ENCODE measurements around the gene PTGDS. TPM values are rescaled to one million over a fixed set of nuclear protein-coding genes. Genes with fewer than 3 reads are reported as not detected.
"Not testable (repeated sequence)": the region's sequence is repeated elsewhere in the genome, so short reads cannot be mapped to it uniquely, and the experiment has no call there.

PTGDS gene
- total RNA-seq, 1 experiment from 2014 or later, result not detected

- no peak for DNase-seq (ENCODE audit: low read depth in 1 of 2, low spot score in 2 of 2)
These were observed 24.7 kb downstream of the PTGDS start for GRCh38 chr9:137001857-137002645.

GRCh38 chr9:137002646-137003041 is 25.3 kb downstream of the PTGDS start:
- peaks cover 18% of the 10 kb centered on the region for H3K4me1 ChIP-seq (replicated peaks)
- DNase-seq (ENCODE audit: low read depth in 1 of 2, low spot score in 2 of 2), result no peak
- no peak overlapping the region for H3K4me3 ChIP-seq
- no peaks in the 10 kb centered on the region for H3K9me3 ChIP-seq (replicated peaks)
- H3K27me3 ChIP-seq (replicated peaks), result no peaks in the 10 kb centered on the region; the same call in 1 of the 2 replicates
- H3K36me3 ChIP-seq, result no peaks in the 10 kb centered on the region
- no peak overlapping the region for H3K27ac ChIP-seq

More at GRCh38 chr9:137001857-137002645, 24.7 kb downstream of the PTGDS start:
- Histone ChIP-seq H3K27me3 (replicated peaks) (no peaks in the 10 kb centered on the region), H3K4me1 (replicated peaks) (peaks cover 13% of the 10 kb centered on the region), H3K9me3 (replicated peaks) (no peaks in the 10 kb centered on the region), H3K4me3 (no peak overlapping the region), H3K36me3 (no peaks in the 10 kb centered on the region), H3K27ac (no peak overlapping the region)

- not testable (repeated sequence) for H3K9me3 ChIP-seq (replicated peaks); DNase-seq (ENCODE audit: low read depth in 1 of 2, low spot score in 2 of 2); H3K36me3 ChIP-seq; H3K4me3 ChIP-seq; H3K27ac ChIP-seq; H3K27me3 ChIP-seq (replicated peaks)
- H3K4me1 ChIP-seq (replicated peaks), result peaks cover 14% of the 10 kb centered on the region
These were observed 27.0 kb downstream of the PTGDS start for GRCh38 chr9:137004285-137004684.

DNA sequence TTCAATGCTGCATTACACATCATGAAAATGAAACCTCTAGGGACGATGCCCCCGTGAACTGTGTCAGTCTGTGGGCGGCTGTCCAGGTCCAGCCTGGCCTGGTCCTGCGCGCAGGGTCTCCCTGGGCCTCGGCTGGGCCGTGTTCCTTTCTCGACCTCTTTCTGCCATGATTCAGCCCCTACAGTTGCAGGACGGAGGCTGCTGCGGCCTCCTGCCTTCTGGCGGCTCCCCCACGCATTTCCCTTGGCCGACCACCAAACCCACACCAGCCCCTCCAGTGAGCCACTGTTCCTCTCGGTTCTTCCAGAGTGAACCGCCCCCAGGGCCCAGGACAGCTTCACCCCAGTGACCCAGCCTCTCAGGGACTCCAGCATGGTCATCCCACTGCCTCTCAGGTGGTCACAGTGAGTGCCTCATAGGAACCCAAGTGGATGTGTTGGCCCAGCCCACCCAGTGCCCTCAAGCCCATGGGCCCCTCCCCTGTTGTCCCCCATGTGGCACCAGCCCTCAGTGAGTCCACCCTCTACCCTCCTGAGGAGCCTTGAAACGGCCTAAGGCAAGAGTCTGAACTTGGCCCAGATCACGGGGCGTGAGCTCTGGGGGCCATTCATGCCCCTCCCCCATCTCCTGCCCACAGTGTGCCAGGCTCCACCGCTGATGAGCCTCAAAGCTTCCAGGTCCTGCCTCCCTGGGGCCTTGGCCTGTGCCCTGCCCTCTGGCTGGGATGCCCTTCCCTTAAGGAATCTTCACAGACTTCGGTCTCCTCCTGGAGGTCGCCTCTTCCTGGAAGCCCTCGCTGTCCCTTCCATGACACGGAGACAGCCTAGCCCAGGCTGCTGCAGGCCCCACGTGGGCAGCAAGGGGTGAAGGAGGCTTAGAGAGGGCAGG is 29.1 kb downstream of the PTGDS start:
- Histone ChIP-seq H3K4me3 (no peak overlapping the region), H3K4me1 (replicated peaks) (peaks cover 8% of the 10 kb centered on the region), H3K9me3 (replicated peaks) (no peaks in the 10 kb centered on the region), H3K36me3 (no peaks in the 10 kb centered on the region), H3K27ac (no peak overlapping the region), H3K27me3 (replicated peaks) (no peaks in the 10 kb centered on the region; the same call in 1 of the 2 replicates)
- no peak for DNase-seq (ENCODE audit: low read depth in 1 of 2, low spot score in 2 of 2)

DNA sequence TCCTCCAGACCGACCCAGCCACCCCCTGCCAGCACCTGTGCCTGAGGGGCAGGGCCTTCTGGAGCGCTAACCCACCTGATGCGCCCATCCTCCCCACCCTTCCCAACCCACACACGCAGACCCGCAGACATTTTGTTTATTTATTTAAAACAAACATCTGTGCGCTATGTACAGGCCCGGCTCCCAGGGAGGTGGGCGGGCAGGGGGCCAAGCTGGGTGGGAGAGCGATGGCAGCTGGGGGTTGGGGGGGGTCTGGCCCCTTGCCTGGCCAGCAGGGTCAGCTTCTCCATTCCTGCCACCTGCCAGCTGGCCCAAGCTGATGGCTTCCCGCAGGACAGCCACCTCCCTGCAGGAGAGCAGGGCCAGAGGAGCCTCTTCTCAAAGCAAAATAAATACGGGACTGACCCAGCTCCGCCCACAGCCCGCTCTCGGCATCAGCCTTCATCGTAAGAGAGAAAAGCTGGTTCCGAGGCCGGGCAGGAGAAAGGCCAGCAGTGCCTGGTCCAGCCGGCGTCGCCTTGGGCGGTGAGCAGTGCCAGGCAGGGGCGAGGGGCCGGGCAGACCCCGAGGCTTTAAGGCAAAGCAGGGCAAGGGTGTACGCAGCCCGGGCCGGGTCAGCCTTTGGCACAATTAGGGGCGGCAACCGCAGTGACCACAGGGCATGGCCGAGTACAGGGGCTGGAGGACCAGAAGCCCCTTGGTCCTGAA is 30.0 kb downstream of the PTGDS start:
- Histone ChIP-seq H3K4me3 (no peak overlapping the region), H3K4me1 (replicated peaks) (peaks cover 8% of the 10 kb centered on the region), H3K36me3 (no peaks in the 10 kb centered on the region), H3K27me3 (replicated peaks) (no peaks in the 10 kb centered on the region; the same call in 1 of the 2 replicates), H3K27ac (no peak overlapping the region), H3K9me3 (replicated peaks) (no peaks in the 10 kb centered on the region)
- DNase-seq (ENCODE audit: low read depth in 1 of 2, low spot score in 2 of 2), result no peak

- peaks cover 8% of the 10 kb centered on the region for H3K4me1 ChIP-seq (replicated peaks)
- DNase-seq (ENCODE audit: low read depth in 1 of 2, low spot score in 2 of 2), result no peak
- H3K27me3 ChIP-seq (replicated peaks), result no peaks in the 10 kb centered on the region; the same call in 1 of the 2 replicates
- no peaks in the 10 kb centered on the region for H3K9me3 ChIP-seq (replicated peaks)
- H3K36me3 ChIP-seq, result no peaks in the 10 kb centered on the region
- no peak overlapping the region for H3K27ac ChIP-seq
- H3K4me3 ChIP-seq, result no peak overlapping the region
These were observed 30.5 kb downstream of the PTGDS start for GRCh38 chr9:137007816-137008270.

GRCh38 chr9:137008312-137008711 is 31.0 kb downstream of the PTGDS start:
- no peak for DNase-seq (ENCODE audit: low read depth in 1 of 2, low spot score in 2 of 2)
- Histone ChIP-seq H3K27ac (no peak overlapping the region), H3K4me1 (replicated peaks) (peaks cover 8% of the 10 kb centered on the region), H3K4me3 (no peak overlapping the region), H3K27me3 (replicated peaks) (no peaks in the 10 kb centered on the region; the same call in 1 of the 2 replicates), H3K36me3 (no peaks in the 10 kb centered on the region), H3K9me3 (replicated peaks) (no peaks in the 10 kb centered on the region)

GRCh38 chr9:137009217-137009616 is 31.9 kb downstream of the PTGDS start:
- no peaks in the 10 kb centered on the region; the same call in 1 of the 2 replicates for H3K27me3 ChIP-seq (replicated peaks)
- H3K4me3 ChIP-seq, result no peak overlapping the region
- no peak overlapping the region for H3K27ac ChIP-seq
- no peaks in the 10 kb centered on the region for H3K9me3 ChIP-seq (replicated peaks)
- DNase-seq (ENCODE audit: low read depth in 1 of 2, low spot score in 2 of 2), result no peak
- H3K36me3 ChIP-seq, result no peaks in the 10 kb centered on the region
- H3K4me1 ChIP-seq (replicated peaks), result peaks cover 8% of the 10 kb centered on the region

DNA sequence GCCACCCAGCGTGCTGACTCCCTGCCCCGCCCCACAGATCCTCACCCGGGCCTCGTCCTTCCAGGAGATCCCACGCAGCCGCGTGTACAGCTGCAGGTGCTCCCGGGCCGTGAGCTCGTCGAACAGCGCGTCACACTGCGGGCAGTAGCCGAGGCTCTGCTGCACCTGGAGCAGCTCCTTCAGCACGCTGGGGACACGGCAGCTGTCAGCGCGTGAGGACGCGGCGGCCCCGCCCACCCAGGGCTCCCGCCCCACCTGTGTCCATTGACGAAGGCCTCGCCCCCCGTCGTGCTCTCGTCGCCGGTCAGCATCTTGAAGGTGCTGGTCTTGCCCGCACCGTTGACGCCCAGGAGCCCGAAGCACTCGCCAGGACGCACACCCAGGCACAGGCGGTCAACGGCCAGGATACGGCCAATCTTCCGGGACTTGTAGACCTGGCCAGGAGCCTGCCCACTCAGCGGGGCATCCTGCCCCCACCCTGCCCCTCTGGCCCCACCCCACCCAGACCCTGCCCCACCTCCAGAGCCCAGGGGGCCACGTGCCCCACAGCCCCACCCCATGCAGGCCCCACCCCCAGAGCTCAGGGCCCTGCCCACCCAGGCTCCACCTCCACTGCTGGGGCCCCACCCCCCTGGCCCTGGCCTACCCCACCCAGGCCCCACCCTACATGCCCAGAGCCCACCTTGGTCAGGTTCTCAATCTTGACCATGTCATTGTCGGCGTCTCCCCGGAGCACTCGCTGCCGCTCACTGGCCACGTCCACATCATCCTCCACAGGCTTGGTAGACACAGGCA is 32.8 kb downstream of the PTGDS start:
- no peak for DNase-seq (ENCODE audit: low read depth in 1 of 2, low spot score in 2 of 2)
- H3K36me3 ChIP-seq, result no peaks in the 10 kb centered on the region
- no peak overlapping the region for H3K27ac ChIP-seq
- no peaks in the 10 kb centered on the region for H3K9me3 ChIP-seq (replicated peaks)
- peaks cover 8% of the 10 kb centered on the region for H3K4me1 ChIP-seq (replicated peaks)
- H3K27me3 ChIP-seq (replicated peaks), result no peaks in the 10 kb centered on the region; the same call in 1 of the 2 replicates
- H3K4me3 ChIP-seq, result no peak overlapping the region

- DNase-seq (ENCODE audit: low read depth in 1 of 2, low spot score in 2 of 2), result no peak
- Histone ChIP-seq H3K27ac (no peak overlapping the region), H3K36me3 (no peaks in the 10 kb centered on the region), H3K4me3 (no peak overlapping the region), H3K9me3 (replicated peaks) (no peaks in the 10 kb centered on the region), H3K4me1 (replicated peaks) (peaks cover 8% of the 10 kb centered on the region), H3K27me3 (replicated peaks) (no peaks in the 10 kb centered on the region; the same call in 1 of the 2 replicates)
These were observed 33.9 kb downstream of the PTGDS start for GRCh38 chr9:137011156-137011555.

DNA sequence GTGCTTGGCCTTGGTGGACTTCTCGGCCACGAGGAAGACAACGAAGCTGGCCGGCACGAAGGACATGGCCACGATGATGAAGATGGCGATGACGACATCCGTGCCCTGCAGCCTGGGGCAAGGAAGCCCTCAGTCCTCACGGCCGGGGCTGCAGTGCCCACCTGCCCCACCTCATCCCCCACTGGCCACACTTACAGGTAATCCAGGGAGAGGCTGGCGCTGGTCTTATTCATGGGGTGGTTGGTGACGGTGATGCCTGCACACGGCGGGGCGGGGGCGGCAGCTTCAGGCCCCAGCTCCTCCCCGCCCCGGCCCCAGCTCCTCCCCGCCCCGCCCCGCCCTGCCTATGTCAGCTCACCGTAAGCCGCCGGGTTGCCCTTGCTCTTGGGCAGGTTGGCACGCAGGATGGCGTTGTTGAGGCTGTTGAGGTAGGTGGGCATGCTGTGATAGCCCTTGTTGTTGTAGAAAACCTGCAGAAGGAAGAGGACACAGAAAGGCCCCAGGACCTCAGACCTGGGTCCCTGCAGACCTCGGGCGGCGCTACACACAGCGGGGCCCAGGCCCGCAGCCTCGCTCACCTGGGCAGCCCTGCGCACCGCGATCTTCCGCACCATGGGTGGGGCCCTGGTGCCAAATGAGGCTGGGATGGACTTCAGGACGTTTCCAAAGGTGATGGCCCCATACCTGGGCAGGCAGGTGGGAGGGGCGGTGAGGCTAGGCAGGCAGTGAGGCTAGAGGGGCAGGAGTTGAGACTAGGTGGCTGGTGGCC is 34.8 kb downstream of the PTGDS start:
- Histone ChIP-seq H3K27me3 (replicated peaks) (no peaks in the 10 kb centered on the region; the same call in 1 of the 2 replicates), H3K36me3 (no peaks in the 10 kb centered on the region), H3K4me1 (replicated peaks) (peaks cover 8% of the 10 kb centered on the region), H3K27ac (no peak overlapping the region), H3K4me3 (no peak overlapping the region), H3K9me3 (replicated peaks) (no peaks in the 10 kb centered on the region)
- no peak for DNase-seq (ENCODE audit: low read depth in 1 of 2, low spot score in 2 of 2)

Data from SJSA1 (cell line).